Measurements from ENCODE around the gene UPK2. TPM values are rescaled to one million over a fixed set of nuclear protein-coding genes. Genes with fewer than 3 reads are reported as not detected.

Gene UPK2
- not detected in 2 replicates for total RNA-seq

GRCh38 chr11:118956094-118956846, at the start of gene UPK2:
TSS of gene UPK2 (plus strand) at chr11:118956298. CDS start at chr11:118956351, 53 bp downstream.

GRCh38 chr11:118971646-118972045, 15.5 kb downstream of the UPK2 start, which contains the start of gene FOXR1:
TSS of gene FOXR1 (plus strand) at chr11:118971761. CDS start at chr11:118971932, 171 bp downstream.

GRCh38 chr11:118997627-118998387, 41.7 kb downstream of the UPK2 start, which contains the start of gene CENATAC:
TSS of gene CENATAC (plus strand) at chr11:118998138. CDS start at chr11:118998198, 60 bp downstream.

Other genes starting within 250 kb of the UPK2 start
- gene DDX6, start 165.1 kb upstream of the UPK2 start, total RNA-seq: 71.2 and 82.4 TPM in 2 replicates
- gene CXCR5, start 72.4 kb upstream of the UPK2 start, total RNA-seq: not detected in 2 replicates
- gene BCL9L, start 30.4 kb upstream of the UPK2 start, total RNA-seq: 41.5 and 57.4 TPM in 2 replicates
- gene FOXR1, start 15.5 kb downstream of the UPK2 start, total RNA-seq: not detected in 2 replicates
- gene CENATAC, start 41.8 kb downstream of the UPK2 start, total RNA-seq: 5.7 and 16.8 TPM in 2 replicates
- 2,131 and 3,333 TPM in 2 replicates for gene RPS25, start 62.0 kb downstream of the UPK2 start, total RNA-seq
- gene TRAPPC4, start 62.5 kb downstream of the UPK2 start, total RNA-seq: 76.9 and 85.3 TPM in 2 replicates
- gene SLC37A4, start 74.6 kb downstream of the UPK2 start, total RNA-seq: 12.2 and 12.8 TPM in 2 replicates
- 79.2 and 89.9 TPM in 2 replicates for gene HYOU1, start 100.9 kb downstream of the UPK2 start, total RNA-seq
- gene VPS11, start 111.5 kb downstream of the UPK2 start, total RNA-seq: 25.2 and 25.4 TPM in 2 replicates
- 9.6 and 13.2 TPM in 2 replicates for gene HMBS, start 128.6 kb downstream of the UPK2 start, total RNA-seq
- gene DPAGT1, start 145.6 kb downstream of the UPK2 start, total RNA-seq: 20.3 and 30.8 TPM in 2 replicates
- 3.9 and 4.6 TPM in 2 replicates for gene C2CD2L, start 151.0 kb downstream of the UPK2 start, total RNA-seq
- 8.8 and 9.4 TPM in 2 replicates for gene HINFP, start 165.3 kb downstream of the UPK2 start, total RNA-seq
- gene ABCG4, start 192.8 kb downstream of the UPK2 start, total RNA-seq: 0.10 and 0.31 TPM in 2 replicates
- gene NLRX1, start 212.4 kb downstream of the UPK2 start, total RNA-seq: 17.7 and 20.2 TPM in 2 replicates
- gene NHERF4, start 229.2 kb downstream of the UPK2 start, total RNA-seq: not detected in 2 replicates

Measured in cardiac ventricle fibroblast (primary cell).